Esophagus muscularis mucosa (tissue), 4 donors: ENCODE results near the gene NHEJ1. TPM values are rescaled to one million over a fixed set of nuclear protein-coding genes. Genes with fewer than 3 reads are reported as not detected.

Experiments used
- DNase-seq: peaks from one replicate; pipeline ENCODE4 v3.0.0-alpha.2; 2017; ENCODE audit errors: extremely low spot score
- H3K27ac ChIP-seq, 4 donors: fragments of 200-600 bp; sonication (generic); replicated peaks in 1 of 4; 1 replicate in 3 of 4; 2 replicates in 1 of 4; pipeline ENCODE4 v1.5.1; 2016 to 2019; ENCODE audit warnings: mild to moderate bottlenecking in 1 of 4
- H3K27me3 ChIP-seq, 4 donors: fragments of 200-600 bp; sonication (generic); one replicate each; pipeline versions ENCODE4 v1.5.1 to v1.6.0; 2016 to 2019
- H3K36me3 ChIP-seq, 4 donors: fragments of 200-600 bp; sonication (generic); one replicate each; pipeline ENCODE4 v1.5.1; 2016 to 2019
- H3K4me1 ChIP-seq, 4 donors: fragments of 200-600 bp; sonication (generic); one replicate each; pipeline ENCODE4 v1.5.1; 2016 to 2019
- H3K4me3 ChIP-seq, 4 donors: fragments of 200-600 bp; sonication (generic); 1 replicate in 2 of 4; 2 replicates in 2 of 4; pipeline ENCODE4 v1.5.1; 2016 to 2019; ENCODE audit warnings: mild to moderate bottlenecking in 4 of 4, moderate library complexity in 1 of 4
- H3K9me3 ChIP-seq, 4 donors: fragments of 200-600 bp; sonication (generic); 1 replicate in 3 of 4; 2 replicates in 1 of 4; pipeline ENCODE4 v1.5.1; 2016 to 2019
- CTCF ChIP-seq, 3 experiments: fragments of 200-600 bp in 2 of 3; fragments of 450-650 bp in 1 of 3; sonication (generic) in 2 of 3; IDR thresholded peaks; one replicate each; pipeline ENCODE4 v1.5.1; 2017 to 2019; ENCODE audit warnings: antibody characterized with exemption in 3 of 3, mild to moderate bottlenecking in 2 of 3, moderate library complexity in 1 of 3
- EP300 ChIP-seq: sonication (generic); formaldehyde crosslinking; IDR thresholded peaks from one replicate; pipeline ENCODE4 v1.6.1; 2017; ENCODE audit warnings: antibody characterized with exemption
- POLR2A ChIP-seq: fragments of 450-650 bp; IDR thresholded peaks from one replicate; pipeline ENCODE4 v1.6.1; 2017; ENCODE audit warnings: antibody characterized with exemption, moderate library complexity, mild to moderate bottlenecking, low read depth
- POLR2AphosphoS5 ChIP-seq, 2 donors: sonication (generic); formaldehyde crosslinking; IDR thresholded peaks; one replicate each; pipeline ENCODE4 v1.6.1; 2017; ENCODE audit warnings: antibody characterized with exemption in 2 of 2
- WGBS: methylation state at CpG from one replicate; pipeline ENCODE4 v1.1.5; 2018; 5-methylcytosine and 5-hydroxymethylcytosine counted together
- intact Hi-C: fragments of 100-400 bp; cut with DNase I; formaldehyde crosslinking; loops from one replicate; pipeline ENCODE4 v1.15.1; 2023
- total RNA-seq, 4 donors: library from RNA; depleted of rRNA; stranded (reverse); fragments of >200 nt; gene quantifications; one replicate each; pipeline versions ENCODE4 v1.1.0 to v1.2.1, GENCODE V29; 2016

Gene NHEJ1
- total RNA-seq, 4 donors from 2014 or later: 15.1 to 24.4 (median 17.8) TPM

GRCh38 chr2:219198974-219199373 is 38.4 kb upstream of the NHEJ1 start:
- no peaks in the 10 kb centered on the region for H3K36me3 ChIP-seq
- DNase-seq: no peak
- no peak overlapping the region for H3K4me3 ChIP-seq
- no peaks in the 10 kb centered on the region for H3K4me1 ChIP-seq
- H3K27me3 ChIP-seq: peaks cover 0 to 28% (median 0%) of the 10 kb centered on the region in 4 donors
- no peak for TF ChIP-seq EP300
- TF ChIP-seq POLR2A: no peak
- no peak for TF ChIP-seq CTCF (IDR thresholded peaks at IDR 0.05)
- TF ChIP-seq POLR2AphosphoS5 (IDR thresholded peaks at IDR 0.05): no peak
- no peak overlapping the region for H3K27ac ChIP-seq
- H3K9me3 ChIP-seq: no peaks in the 10 kb centered on the region
- WGBS: 76% methylated on average over 5 of the region's 5 CpGs
- intact Hi-C loops: no loop called here

GRCh38 chr2:219197388-219197787 is 36.8 kb upstream of the NHEJ1 start:
- Histone ChIP-seq H3K27ac (no peak overlapping the region), H3K4me1 (no peaks in the 10 kb centered on the region), H3K27me3 (peaks cover 0 to 28% (median 0%) of the 10 kb centered on the region in 4 donors), H3K36me3 (no peaks in the 10 kb centered on the region), H3K9me3 (no peaks in the 10 kb centered on the region), H3K4me3 (no peak overlapping the region)
- TF ChIP-seq POLR2AphosphoS5 (IDR thresholded peaks at IDR 0.05) (no peak), POLR2A (no peak), CTCF (IDR thresholded peaks at IDR 0.05) (no peak), EP300 (no peak)
- no peak for DNase-seq
- WGBS: 80% methylated on average over 1 of the region's 1 CpG
- intact Hi-C loops: no loop called here

- 92% methylated on average over 7 of the region's 7 CpGs for WGBS
- Histone ChIP-seq H3K36me3 (peaks cover 24 to 37% (median 29%) of the 10 kb centered on the region in 4 donors), H3K4me1 (no peaks in the 10 kb centered on the region), H3K9me3 (no peaks in the 10 kb centered on the region), H3K27ac (no peak overlapping the region), H3K4me3 (no peak overlapping the region), H3K27me3 (no peaks in the 10 kb centered on the region)
- TF ChIP-seq CTCF (IDR thresholded peaks at IDR 0.05) (no peak), EP300 (no peak), POLR2AphosphoS5 (IDR thresholded peaks at IDR 0.05) (no peak), POLR2A (no peak)
- intact Hi-C loops: no loop called here
- DNase-seq: no peak
Observed at GRCh38 chr2:219186754-219187456, 26.3 kb upstream of the NHEJ1 start.

GRCh38 chr2:219184121-219184520 is 23.5 kb upstream of the NHEJ1 start:
- H3K36me3 ChIP-seq: peaks cover 49 to 62% (median 54%) of the 10 kb centered on the region in 4 donors
- H3K27ac ChIP-seq: no peak overlapping the region
- intact Hi-C loops: no loop called here
- no peak overlapping the region for H3K4me3 ChIP-seq
- TF ChIP-seq POLR2A: no peak
- TF ChIP-seq CTCF (IDR thresholded peaks at IDR 0.05): no peak
- no peak for TF ChIP-seq POLR2AphosphoS5 (IDR thresholded peaks at IDR 0.05)
- no peak for TF ChIP-seq EP300
- no peaks in the 10 kb centered on the region for H3K27me3 ChIP-seq
- peaks cover 6 to 20% (median 10%) of the 10 kb centered on the region in 4 donors for H3K4me1 ChIP-seq
- no peaks in the 10 kb centered on the region for H3K9me3 ChIP-seq
- 95% methylated on average over 2 of the region's 2 CpGs for WGBS
- no peak for DNase-seq
